ENCODE data around the gene MMP19.

Gene MMP19

DNA sequence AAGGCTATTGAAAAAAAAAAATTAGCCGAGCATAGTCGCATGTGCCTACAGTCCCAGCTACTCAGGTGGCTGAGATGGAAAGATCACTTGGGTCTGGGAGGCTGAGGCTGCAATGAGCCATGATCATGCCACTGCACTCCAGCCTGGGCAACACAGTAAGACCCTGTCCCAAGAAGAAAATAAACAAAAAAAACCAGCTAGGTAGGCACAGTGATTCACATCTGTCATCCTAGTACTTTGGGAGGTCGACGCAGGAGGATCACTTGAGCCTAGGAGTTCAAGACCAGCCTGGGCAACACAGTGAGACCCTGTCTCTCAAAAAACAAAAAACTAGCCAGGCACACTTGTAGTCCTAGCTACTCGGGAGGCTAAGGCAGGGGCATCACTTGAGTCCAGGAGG lies 33.5 kb downstream of the MMP19 start:
- DNase-seq: no peak

DNA sequence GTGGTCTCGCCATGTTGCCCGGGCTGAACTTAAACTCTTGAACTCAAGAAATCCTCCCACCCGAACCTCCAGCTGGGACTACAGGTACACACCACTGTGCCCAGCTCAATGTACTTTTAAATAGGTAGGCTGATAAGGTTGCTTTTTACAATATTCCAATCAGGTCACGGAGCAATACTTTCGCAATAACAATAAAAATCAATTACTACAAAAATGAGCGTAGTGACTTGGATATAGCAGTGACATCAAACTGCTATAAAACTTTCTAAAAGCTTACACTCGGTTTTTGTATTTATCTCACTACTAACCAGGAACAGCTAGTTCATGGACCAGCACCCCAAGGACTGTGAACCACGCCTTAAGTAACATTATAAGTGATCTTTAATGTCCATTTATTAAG lies 35.8 kb downstream of the MMP19 start:
- no peak for DNase-seq

DNA sequence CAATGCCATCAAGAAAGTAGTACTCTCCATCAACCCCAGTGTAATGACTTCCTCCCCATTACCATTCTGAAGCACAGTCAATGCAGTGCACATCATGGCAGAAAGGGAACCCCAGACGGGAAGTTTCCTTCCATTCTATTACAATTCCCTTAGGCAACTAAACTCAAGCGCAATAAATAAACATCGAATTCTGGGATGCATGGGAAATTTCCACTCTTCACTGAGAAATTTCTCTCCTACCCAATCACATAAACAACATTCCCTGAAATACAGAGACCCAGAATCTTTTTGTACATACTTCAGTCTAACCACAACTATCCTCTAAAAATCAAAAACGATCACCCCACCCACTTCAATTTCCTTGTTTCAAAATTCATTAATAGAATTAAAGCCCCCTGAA lies 45.2 kb downstream of the MMP19 start:
- DNase-seq: no peak

DNA sequence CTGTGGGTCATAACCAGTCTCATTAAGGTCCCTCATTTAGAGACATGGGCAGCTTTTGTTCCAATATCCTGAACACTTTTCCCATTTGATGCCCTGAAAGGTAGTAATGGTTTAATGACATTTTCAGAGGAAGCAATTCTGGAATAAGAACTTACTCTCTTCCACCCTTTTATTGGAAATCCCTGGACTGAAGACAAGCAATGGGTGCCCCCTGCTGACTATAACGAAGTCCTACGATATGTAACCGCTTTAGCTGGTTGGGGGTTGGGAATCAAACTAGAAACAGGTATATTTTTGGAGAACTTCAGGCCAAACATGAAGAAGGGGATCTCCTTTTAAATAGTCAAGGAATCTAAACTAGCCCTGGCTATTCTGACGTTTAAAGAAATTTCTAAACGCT lies 45.7 kb downstream of the MMP19 start:
- DNase-seq: no peak

DNA sequence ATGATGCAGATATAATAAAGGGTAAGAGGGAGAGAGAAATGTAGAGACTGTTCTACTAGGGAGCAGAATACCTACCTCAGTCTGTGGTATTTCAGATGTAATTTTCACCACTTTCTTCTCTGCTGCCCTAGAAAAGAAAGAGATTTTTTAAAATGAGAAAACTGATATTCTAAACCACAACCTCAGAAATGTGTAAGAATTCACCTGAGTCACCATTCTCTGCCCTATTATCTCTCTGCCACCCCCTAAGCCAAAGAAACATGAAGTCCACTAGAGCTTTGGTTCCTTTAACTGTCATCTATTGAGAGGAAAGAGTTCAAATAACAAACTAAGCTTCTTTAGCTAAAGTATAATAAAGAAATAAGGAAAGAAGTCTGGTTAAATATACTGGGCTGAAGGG lies 46.8 kb downstream of the MMP19 start:
- no peak for DNase-seq

DNA sequence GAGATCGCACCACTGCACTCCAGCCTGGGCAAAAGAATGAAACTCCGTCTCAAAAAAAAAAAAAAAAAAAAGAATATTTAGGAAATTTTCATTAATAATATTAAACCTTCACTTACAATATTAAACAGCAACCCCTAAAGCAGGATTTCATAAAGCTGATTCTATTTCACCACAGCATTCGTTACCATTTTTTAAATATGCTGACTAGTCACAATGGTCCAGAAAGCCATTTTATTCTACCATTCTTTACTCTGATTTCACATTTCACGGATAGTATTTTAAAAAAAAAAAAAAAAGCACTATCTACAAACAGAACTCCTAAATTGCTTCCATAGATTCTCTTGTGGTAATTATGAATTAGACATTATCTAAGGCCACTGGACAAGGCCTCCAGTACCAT lies 52.8 kb downstream of the MMP19 start:
- DNase-seq: no peak

DNA sequence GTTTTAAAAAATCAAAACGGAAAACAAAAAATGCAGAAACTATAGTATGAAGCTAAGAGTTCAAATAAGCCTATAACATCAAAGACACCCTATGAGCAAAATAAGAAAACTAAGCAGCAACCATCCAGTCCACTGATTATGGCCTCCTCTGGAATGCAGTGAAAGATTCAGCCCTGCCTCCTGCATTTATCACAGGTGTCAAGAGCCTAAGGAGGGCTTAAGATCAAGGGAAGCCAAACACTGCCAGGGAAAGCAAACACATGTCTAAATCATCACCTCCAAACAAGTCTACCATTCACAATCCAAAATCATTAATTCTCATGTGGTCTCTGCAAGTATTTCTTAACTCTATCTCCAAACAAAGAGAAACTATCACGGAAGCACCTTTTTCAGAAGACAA lies 53.6 kb downstream of the MMP19 start:
- no peak for DNase-seq

DNA sequence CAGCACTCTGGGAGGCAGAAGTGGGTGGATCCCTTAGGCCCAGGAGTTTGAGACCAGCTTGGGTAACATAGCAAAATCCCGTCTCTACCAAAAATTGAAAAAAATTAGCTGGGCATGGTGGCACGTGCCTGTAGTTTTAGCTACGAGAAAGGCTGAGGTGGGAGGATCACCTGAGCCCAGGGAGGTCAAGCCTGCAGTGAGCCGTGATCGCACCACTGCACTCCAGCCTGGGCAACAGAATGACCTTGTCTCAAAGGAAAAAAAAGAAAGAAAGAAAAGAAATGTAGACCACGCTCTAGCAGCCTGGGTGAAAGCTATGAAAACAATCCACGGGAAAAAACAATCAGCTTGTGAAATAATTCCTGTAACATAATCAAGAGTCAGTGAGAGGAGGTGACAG lies 54.2 kb downstream of the MMP19 start:
- no peak for DNase-seq

Data from NCI-H748 treated with DMSO at 0.1 percent for 48 hours (cell line).